Mammary epithelial cell (primary cell): Measurements from ENCODE around the gene KCNK10.

Source experiments
- EZH2 ChIP-seq: IDR thresholded peaks from 2 replicates; pipeline ENCODE4 v1.6.1; 2012; ENCODE audit warnings: low read length, inconsistent platforms, borderline replicate concordance
- TF ChIP-seq, protein P1 (sequence below), 2 donors: IDR thresholded peaks in 1 of 2; conservative IDR thresholded peaks in 1 of 2; 2 replicates each; pipeline ENCODE4 v1.5.1; 2011 to 2012; ENCODE audit warnings: inconsistent platforms in 2 of 2, low read length in 2 of 2, mild to moderate bottlenecking in 2 of 2, control low read depth in 1 of 2, low read depth in 1 of 2; ENCODE audit not compliant: insufficient read depth in 1 of 2; ENCODE audit errors: extremely low read depth in 1 of 2

DNA sequence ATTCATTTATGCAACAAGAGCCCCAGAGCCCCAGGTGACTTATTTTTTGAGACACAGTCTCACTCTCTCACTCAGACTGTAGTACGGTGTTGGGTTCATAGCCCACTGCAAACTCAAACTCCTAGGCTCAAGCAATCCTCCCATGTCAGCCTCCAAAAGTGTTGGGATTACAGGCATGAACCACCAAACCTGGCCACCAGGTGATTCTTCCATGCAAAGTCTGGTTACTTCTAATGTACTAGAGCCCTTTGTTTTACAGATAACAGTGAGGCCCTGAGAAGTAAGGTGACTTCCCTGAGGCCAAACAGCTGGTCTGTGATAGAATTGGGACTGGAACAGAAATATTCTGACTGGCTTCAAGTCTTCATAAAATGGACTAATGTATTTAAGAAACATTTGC is 10.0 kb upstream of the KCNK10 start:
- TF ChIP-seq, protein P1, sequence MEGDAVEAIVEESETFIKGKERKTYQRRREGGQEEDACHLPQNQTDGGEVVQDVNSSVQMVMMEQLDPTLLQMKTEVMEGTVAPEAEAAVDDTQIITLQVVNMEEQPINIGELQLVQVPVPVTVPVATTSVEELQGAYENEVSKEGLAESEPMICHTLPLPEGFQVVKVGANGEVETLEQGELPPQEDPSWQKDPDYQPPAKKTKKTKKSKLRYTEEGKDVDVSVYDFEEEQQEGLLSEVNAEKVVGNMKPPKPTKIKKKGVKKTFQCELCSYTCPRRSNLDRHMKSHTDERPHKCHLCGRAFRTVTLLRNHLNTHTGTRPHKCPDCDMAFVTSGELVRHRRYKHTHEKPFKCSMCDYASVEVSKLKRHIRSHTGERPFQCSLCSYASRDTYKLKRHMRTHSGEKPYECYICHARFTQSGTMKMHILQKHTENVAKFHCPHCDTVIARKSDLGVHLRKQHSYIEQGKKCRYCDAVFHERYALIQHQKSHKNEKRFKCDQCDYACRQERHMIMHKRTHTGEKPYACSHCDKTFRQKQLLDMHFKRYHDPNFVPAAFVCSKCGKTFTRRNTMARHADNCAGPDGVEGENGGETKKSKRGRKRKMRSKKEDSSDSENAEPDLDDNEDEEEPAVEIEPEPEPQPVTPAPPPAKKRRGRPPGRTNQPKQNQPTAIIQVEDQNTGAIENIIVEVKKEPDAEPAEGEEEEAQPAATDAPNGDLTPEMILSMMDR (conservative IDR thresholded peaks at IDR 0.05 in 1 of 2, IDR thresholded peaks at IDR 0.05 in 1 of 2; ENCODE audit: extremely low read depth in 1 of 2, insufficient read depth in 1 of 2, low read depth in 1 of 2, low read length in 2 of 2): no peak
- no peak for TF ChIP-seq EZH2
